ENCODE results near the gene PTPRG. TPM values are rescaled to one million over a fixed set of nuclear protein-coding genes. Genes with fewer than 3 reads are reported as not detected.

PTPRG gene
- total RNA-seq, 1 donor = 148 TPM

GRCh38 chr3:62098646-62099365 lies 537.4 kb downstream of the PTPRG start:
- H3K27me3 ChIP-seq (ENCODE audit: insufficient read depth, low read length) = no peaks in the 10 kb centered on the region
- DNase-seq (ENCODE audit: insufficient read length, low spot score, missing footprints) = peak; percentile 74
- H4K20me1 ChIP-seq (ENCODE audit: insufficient read depth, low read length) = no peaks in the 10 kb centered on the region
- no peak overlapping the region for H3K27ac ChIP-seq (ENCODE audit: low read depth, low read length)
- no peaks in the 10 kb centered on the region for H3K79me2 ChIP-seq (ENCODE audit: insufficient read depth, low read length)
- H3K9me3 ChIP-seq (ENCODE audit: low read depth, low read length) = no peaks in the 10 kb centered on the region
- H3K36me3 ChIP-seq (ENCODE audit: insufficient read depth, low read length) = no peaks in the 10 kb centered on the region
- H3K4me1 ChIP-seq (ENCODE audit: insufficient read depth, low read length) = no peaks in the 10 kb centered on the region
- H2AFZ ChIP-seq (ENCODE audit: low read length) = no peak overlapping the region
- no peak overlapping the region for H3K4me3 ChIP-seq (ENCODE audit: insufficient read depth, low read length)
- no peak overlapping the region for H3K4me2 ChIP-seq (ENCODE audit: insufficient read depth, low read length)
- TF ChIP-seq CTCF (IDR thresholded peaks at IDR 0.05; ENCODE audit: extremely low read depth, low read depth, low read length) = no peak

- H3K27ac ChIP-seq (ENCODE audit: low read depth, low read length) = no peak overlapping the region
- no peaks in the 10 kb centered on the region for H3K36me3 ChIP-seq (ENCODE audit: insufficient read depth, low read length)
- H3K4me1 ChIP-seq (ENCODE audit: insufficient read depth, low read length) = no peaks in the 10 kb centered on the region
- no peak overlapping the region for H3K4me3 ChIP-seq (ENCODE audit: insufficient read depth, low read length)
- H3K27me3 ChIP-seq (ENCODE audit: insufficient read depth, low read length) = no peaks in the 10 kb centered on the region
- TF ChIP-seq CTCF (IDR thresholded peaks at IDR 0.05; ENCODE audit: extremely low read depth, low read depth, low read length) = no peak
- no peak overlapping the region for H3K4me2 ChIP-seq (ENCODE audit: insufficient read depth, low read length)
- no peak overlapping the region for H2AFZ ChIP-seq (ENCODE audit: low read length)
- H3K79me2 ChIP-seq (ENCODE audit: insufficient read depth, low read length) = no peaks in the 10 kb centered on the region
- H4K20me1 ChIP-seq (ENCODE audit: insufficient read depth, low read length) = no peaks in the 10 kb centered on the region
- H3K9me3 ChIP-seq (ENCODE audit: low read depth, low read length) = no peaks in the 10 kb centered on the region
- peak; percentile 9 for DNase-seq (ENCODE audit: insufficient read length, low spot score, missing footprints)
Measured at GRCh38 chr3:62100282-62100989, 539.1 kb downstream of the PTPRG start.

GRCh38 chr3:62101488-62101887 lies 540.1 kb downstream of the PTPRG start:
- Histone ChIP-seq H3K36me3 (ENCODE audit: insufficient read depth, low read length) (no peaks in the 10 kb centered on the region), H3K4me3 (ENCODE audit: insufficient read depth, low read length) (no peak overlapping the region), H4K20me1 (ENCODE audit: insufficient read depth, low read length) (no peaks in the 10 kb centered on the region), H2AFZ (ENCODE audit: low read length) (no peak overlapping the region), H3K27ac (ENCODE audit: low read depth, low read length) (no peak overlapping the region), H3K4me2 (ENCODE audit: insufficient read depth, low read length) (no peak overlapping the region), H3K27me3 (ENCODE audit: insufficient read depth, low read length) (no peaks in the 10 kb centered on the region), H3K4me1 (ENCODE audit: insufficient read depth, low read length) (no peaks in the 10 kb centered on the region), H3K79me2 (ENCODE audit: insufficient read depth, low read length) (no peaks in the 10 kb centered on the region), H3K9me3 (ENCODE audit: low read depth, low read length) (no peaks in the 10 kb centered on the region)
- no peak for TF ChIP-seq CTCF (IDR thresholded peaks at IDR 0.05; ENCODE audit: extremely low read depth, low read depth, low read length)
- DNase-seq (ENCODE audit: insufficient read length, low spot score, missing footprints) = no peak

GRCh38 chr3:62103531-62103930 lies 542.2 kb downstream of the PTPRG start:
- H4K20me1 ChIP-seq (ENCODE audit: insufficient read depth, low read length) = no peaks in the 10 kb centered on the region
- no peak for DNase-seq (ENCODE audit: insufficient read length, low spot score, missing footprints)

More at GRCh38 chr3:62103531-62103930, 542.2 kb downstream of the PTPRG start:
- H3K79me2 ChIP-seq (ENCODE audit: insufficient read depth, low read length) = no peaks in the 10 kb centered on the region
- no peak overlapping the region for H3K27ac ChIP-seq (ENCODE audit: low read depth, low read length)
- no peaks in the 10 kb centered on the region for H3K27me3 ChIP-seq (ENCODE audit: insufficient read depth, low read length)
- H3K4me3 ChIP-seq (ENCODE audit: insufficient read depth, low read length) = no peak overlapping the region
- no peaks in the 10 kb centered on the region for H3K4me1 ChIP-seq (ENCODE audit: insufficient read depth, low read length)
- no peaks in the 10 kb centered on the region for H3K36me3 ChIP-seq (ENCODE audit: insufficient read depth, low read length)
- no peak overlapping the region for H2AFZ ChIP-seq (ENCODE audit: low read length)
- H3K9me3 ChIP-seq (ENCODE audit: low read depth, low read length) = no peaks in the 10 kb centered on the region
- no peak overlapping the region for H3K4me2 ChIP-seq (ENCODE audit: insufficient read depth, low read length)
- no peak for TF ChIP-seq CTCF (IDR thresholded peaks at IDR 0.05; ENCODE audit: extremely low read depth, low read depth, low read length)

Measured in osteoblast (primary cell).